Measurements from ENCODE around the gene GSTCD.

- TF ChIP-seq CTCF (conservative IDR thresholded peaks at IDR 0.05; ENCODE audit: low read depth in 2 of 2) (no peak), EZH2 (IDR thresholded peaks at IDR 0.05; ENCODE audit: low read depth, unreplicated experiment) (no peak), REST (IDR thresholded peaks at IDR 0.05; ENCODE audit: unreplicated experiment) (no peak), CREB1 (CRISPR knock-in tag; IDR thresholded peaks at IDR 0.05; ENCODE audit: low read depth) (no peak), EZH2phosphoT487 (IDR thresholded peaks at IDR 0.05; ENCODE audit: unreplicated experiment) (no peak), POLR2AphosphoS5 (IDR thresholded peaks at IDR 0.05; ENCODE audit: low read depth) (no peak), ZNF331 (CRISPR knock-in tag; IDR thresholded peaks at IDR 0.05; ENCODE audit: low read depth) (no peak)
Observed at GRCh38 chr4:105659190-105659589, 49.4 kb upstream of the GSTCD start.

Measured in GM23338 (cell line).